Common myeloid progenitor, CD34-positive (primary cell): Measurements from ENCODE around the gene KSR2.
"Not testable (repeated sequence)": the region's sequence is repeated elsewhere in the genome, so short reads cannot be mapped to it uniquely, and the experiment has no call there.

ENCODE experiments used
- CTCF ChIA-PET: fragments of 350-600 bp; sonication (Branson Sonifier 250); formaldehyde crosslinking; loops from one replicate; lab custom pipeline; 2021; ENCODE audit warnings: antibody characterized with exemption; lab: Charles Lee
- POLR2A ChIA-PET: fragments of 350-600 bp; sonication (Branson Sonifier 250); formaldehyde crosslinking; loops from one replicate; lab custom pipeline; 2021; ENCODE audit warnings: antibody characterized with exemption; lab: Charles Lee
- DNase-seq, 3 donors: peaks; one replicate each; pipeline versions ENCODE4 v3.0.0 to v3.0.0-alpha.2; 2013
- H3K27ac ChIP-seq, 2 experiments: 1 replicate in 1 of 2; 2 replicates in 1 of 2; pipeline ENCODE4 v1.7.0; 2013; ENCODE audit warnings: inconsistent platforms in 2 of 2, low read length in 2 of 2, mild to moderate bottlenecking in 2 of 2, low read depth in 1 of 2, moderate library complexity in 1 of 2; ENCODE audit not compliant: severe bottlenecking in 2 of 2, insufficient read depth in 1 of 2, poor library complexity in 1 of 2
- H3K27me3 ChIP-seq, 5 experiments: replicated peaks in 2 of 5; 1 replicate in 3 of 5; 2 replicates in 2 of 5; pipeline versions ENCODE4 v1.6.1 to v1.7.0; 2013; ENCODE audit warnings: low read length in 4 of 5, mild to moderate bottlenecking in 2 of 5, moderate library complexity in 2 of 5, inconsistent platforms in 1 of 5; ENCODE audit not compliant: insufficient read depth in 5 of 5, control insufficient read depth in 4 of 5
- H3K36me3 ChIP-seq, 4 experiments: 1 replicate in 2 of 4; 2 replicates in 2 of 4; pipeline versions ENCODE4 v1.6.1 to v1.7.0; 2013; ENCODE audit warnings: low read length in 3 of 4, control low read depth in 1 of 4, mild to moderate bottlenecking in 1 of 4; ENCODE audit not compliant: control insufficient read depth in 4 of 4, insufficient read depth in 4 of 4
- H3K4me1 ChIP-seq, 4 experiments: 1 replicate in 3 of 4; 2 replicates in 1 of 4; pipeline versions ENCODE4 v1.6.1 to v1.7.1; 2013; ENCODE audit warnings: low read length in 3 of 4, mild to moderate bottlenecking in 3 of 4, control low read depth in 1 of 4, inconsistent platforms in 1 of 4, moderate library complexity in 1 of 4; ENCODE audit not compliant: control insufficient read depth in 4 of 4, insufficient read depth in 4 of 4; ENCODE audit errors: control extremely low read depth in 1 of 4
- H3K4me3 ChIP-seq, 7 experiments: 1 replicate in 4 of 7; 2 replicates in 3 of 7; pipeline versions ENCODE4 v1.5.1 to v1.7.0; 2013; ENCODE audit warnings: mild to moderate bottlenecking in 7 of 7, low read length in 6 of 7, moderate library complexity in 6 of 7, inconsistent platforms in 2 of 7, low read depth in 2 of 7, control low read depth in 1 of 7; ENCODE audit not compliant: insufficient read depth in 4 of 7, control insufficient read depth in 1 of 7; ENCODE audit errors: extremely low read depth in 1 of 7
- H3K9me3 ChIP-seq, 5 experiments: 1 replicate in 4 of 5; 2 replicates in 1 of 5; pipeline versions ENCODE4 v1.6.1 to v1.7.1; 2013; ENCODE audit warnings: low read length in 4 of 5, mild to moderate bottlenecking in 2 of 5, inconsistent platforms in 1 of 5, low read depth in 1 of 5, moderate library complexity in 1 of 5; ENCODE audit not compliant: control insufficient read depth in 4 of 5, insufficient read depth in 2 of 5; ENCODE audit errors: control extremely low read depth in 1 of 5
- WGBS: methylation state at CpG from one replicate; pipeline ENCODE4 v1.1.5; 2013; ENCODE audit not compliant: insufficient coverage; 5-methylcytosine and 5-hydroxymethylcytosine counted together

KSR2 gene

DNA sequence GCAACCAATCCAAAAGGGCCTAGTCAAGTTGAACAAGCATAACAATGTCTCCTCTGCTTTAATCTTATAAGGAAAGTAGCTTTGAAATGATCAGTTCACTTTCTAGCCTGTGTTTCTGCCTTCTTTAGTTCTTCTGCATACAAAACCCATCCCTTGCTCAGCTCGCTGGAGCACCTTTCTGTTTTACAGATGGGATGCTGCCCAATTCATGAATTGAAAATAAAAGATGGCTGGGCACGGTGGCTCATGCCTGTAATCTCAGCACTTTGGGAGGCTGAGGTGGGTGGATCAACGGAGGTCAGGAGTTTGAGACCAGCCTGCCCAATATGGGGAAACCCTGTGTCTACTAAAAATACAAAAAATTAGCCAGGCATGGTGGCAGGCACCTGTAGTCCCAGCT, 43.2 kb upstream of the KSR2 start:
- DNase-seq = no peak
- ChIA-PET CTCF (no interaction called here), POLR2A (no interaction called here)
- Histone ChIP-seq H3K4me1 (peaks cover 4 to 10% (median 6%) of the 10 kb centered on the region in 4 experiments), H3K9me3 (no peaks in the 10 kb centered on the region), H3K4me3 (no peak overlapping the region), H3K27ac (no peak overlapping the region), H3K36me3 (no peaks in the 10 kb centered on the region), H3K27me3 (peaks cover 0 to 4% (median 0%) of the 10 kb centered on the region in 5 experiments)
- WGBS = 93% methylated on average over 3 of the region's 3 CpGs

DNA sequence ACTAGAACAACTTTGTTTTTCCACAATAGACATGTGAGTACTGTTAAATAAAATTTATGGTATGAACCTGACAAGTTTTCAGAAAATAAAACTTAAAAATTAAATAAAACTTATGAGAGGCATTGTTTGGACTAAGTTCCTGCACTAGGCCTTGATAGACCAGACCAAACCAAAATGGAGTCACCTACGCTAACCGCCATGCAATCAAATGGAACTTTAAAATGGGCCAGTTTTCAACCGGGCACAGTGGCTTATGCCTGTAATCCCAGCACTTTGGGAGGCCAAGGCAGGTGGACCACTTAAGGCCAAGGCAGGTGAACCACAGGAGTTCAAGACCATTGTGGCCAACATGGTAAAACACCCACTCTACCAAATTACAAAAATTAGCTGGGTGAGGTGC, 42.6 kb upstream of the KSR2 start:
- WGBS = 100% methylated on average over 3 of the region's 3 CpGs
- CTCF ChIA-PET = no interaction called here

DNA sequence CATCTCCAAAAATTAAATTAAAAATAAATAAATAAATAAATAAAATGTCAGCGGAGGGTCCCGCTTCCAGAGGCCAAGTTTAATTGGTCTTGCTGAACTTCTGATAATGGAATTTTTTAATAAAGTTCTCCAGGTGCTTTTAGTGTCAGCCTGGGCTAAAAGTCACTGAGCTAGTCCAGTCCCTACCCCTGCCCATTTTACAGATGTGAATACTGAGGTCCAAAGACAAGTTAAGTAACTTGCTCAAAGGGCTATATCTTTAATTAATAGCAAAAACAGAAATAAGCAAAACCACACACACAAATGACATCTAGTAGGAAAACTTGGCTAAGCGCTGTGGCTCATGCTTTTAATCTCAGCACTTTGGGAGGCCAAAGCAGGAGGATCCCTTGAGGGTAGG, 42.1 kb upstream of the KSR2 start:
- POLR2A ChIA-PET = no interaction called here
- DNase-seq = no peak

More for the DNA sequence above, 42.6 kb upstream of the KSR2 start:
- H3K27ac ChIP-seq = no peak overlapping the region
- H3K4me3 ChIP-seq = no peak overlapping the region
- no peaks in the 10 kb centered on the region for H3K9me3 ChIP-seq
- POLR2A ChIA-PET = no interaction called here
- no peaks in the 10 kb centered on the region for H3K36me3 ChIP-seq
- H3K4me1 ChIP-seq = peaks cover 4 to 6% (median 5%) of the 10 kb centered on the region in 4 experiments
- peaks cover 0 to 4% (median 0%) of the 10 kb centered on the region in 5 experiments for H3K27me3 ChIP-seq
- DNase-seq = no peak

DNA sequence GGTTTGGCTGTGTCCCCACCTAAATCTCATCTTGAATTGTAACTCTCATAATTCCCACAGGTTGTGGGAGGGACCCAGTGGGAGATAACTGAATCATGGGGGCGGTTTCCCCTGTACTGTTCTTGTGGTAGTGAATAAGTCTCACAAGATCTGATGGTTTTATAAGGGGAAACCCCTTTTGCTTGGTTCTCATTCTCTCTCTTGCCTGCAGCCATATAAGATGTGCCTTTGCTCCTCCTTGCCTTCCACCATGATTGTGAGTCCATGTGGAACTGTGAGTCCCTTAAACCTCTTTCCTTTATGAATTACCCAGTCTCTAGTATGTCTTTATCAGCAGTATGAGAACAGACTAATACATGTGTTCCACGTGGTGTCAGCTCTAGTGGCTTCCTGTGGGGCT, 31.0 kb upstream of the KSR2 start:
- DNase-seq, H3K36me3 ChIP-seq, H3K27ac ChIP-seq, CTCF ChIA-PET, H3K4me1 ChIP-seq, H3K9me3 ChIP-seq, H3K4me3 ChIP-seq, H3K27me3 ChIP-seq, POLR2A ChIA-PET: not testable (repeated sequence)
- 56% methylated on average over 1 of the region's 2 CpGs for WGBS

More for the DNA sequence above, 42.1 kb upstream of the KSR2 start:
- CTCF ChIA-PET = no interaction called here
- H3K27me3 ChIP-seq = peaks cover 0 to 4% (median 0%) of the 10 kb centered on the region in 5 experiments
- H3K9me3 ChIP-seq = no peaks in the 10 kb centered on the region
- no peaks in the 10 kb centered on the region for H3K36me3 ChIP-seq
- no peak overlapping the region for H3K4me3 ChIP-seq
- WGBS = 100% methylated on average over 1 of the region's 3 CpGs
- H3K4me1 ChIP-seq = peaks cover 0 to 1% (median under 1%) of the 10 kb centered on the region in 4 experiments
- no peak overlapping the region for H3K27ac ChIP-seq

DNA sequence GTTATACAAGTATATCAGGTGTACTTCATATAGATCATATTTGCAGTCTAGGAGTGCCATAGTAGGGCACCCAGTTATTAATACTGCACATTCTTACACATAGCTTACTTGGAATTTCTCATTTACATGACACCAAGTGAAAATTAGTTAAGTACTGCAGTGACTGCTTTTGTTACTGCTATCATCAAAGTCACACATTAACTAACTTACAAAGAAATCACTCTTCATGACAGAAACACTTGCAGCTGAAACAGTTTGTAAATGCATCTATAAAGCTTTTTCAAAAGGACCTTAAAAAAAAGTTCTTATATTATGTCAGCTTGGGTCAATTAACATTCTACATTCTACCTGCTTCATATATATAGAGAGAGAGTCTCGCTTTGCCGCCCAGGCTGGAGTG, 29.9 kb upstream of the KSR2 start:
- DNase-seq = no peak
- Histone ChIP-seq H3K4me1 (no peaks in the 10 kb centered on the region), H3K27me3 (peaks cover 0 to 2% (median 0%) of the 10 kb centered on the region in 5 experiments), H3K36me3 (no peaks in the 10 kb centered on the region), H3K9me3 (peaks cover 0 to 4% (median 1%) of the 10 kb centered on the region in 5 experiments), H3K27ac (no peak overlapping the region), H3K4me3 (no peak overlapping the region)
- CTCF ChIA-PET = no interaction called here
- POLR2A ChIA-PET = no interaction called here
- WGBS = no CpG with 5 or more reads among the region's 2 CpGs

DNA sequence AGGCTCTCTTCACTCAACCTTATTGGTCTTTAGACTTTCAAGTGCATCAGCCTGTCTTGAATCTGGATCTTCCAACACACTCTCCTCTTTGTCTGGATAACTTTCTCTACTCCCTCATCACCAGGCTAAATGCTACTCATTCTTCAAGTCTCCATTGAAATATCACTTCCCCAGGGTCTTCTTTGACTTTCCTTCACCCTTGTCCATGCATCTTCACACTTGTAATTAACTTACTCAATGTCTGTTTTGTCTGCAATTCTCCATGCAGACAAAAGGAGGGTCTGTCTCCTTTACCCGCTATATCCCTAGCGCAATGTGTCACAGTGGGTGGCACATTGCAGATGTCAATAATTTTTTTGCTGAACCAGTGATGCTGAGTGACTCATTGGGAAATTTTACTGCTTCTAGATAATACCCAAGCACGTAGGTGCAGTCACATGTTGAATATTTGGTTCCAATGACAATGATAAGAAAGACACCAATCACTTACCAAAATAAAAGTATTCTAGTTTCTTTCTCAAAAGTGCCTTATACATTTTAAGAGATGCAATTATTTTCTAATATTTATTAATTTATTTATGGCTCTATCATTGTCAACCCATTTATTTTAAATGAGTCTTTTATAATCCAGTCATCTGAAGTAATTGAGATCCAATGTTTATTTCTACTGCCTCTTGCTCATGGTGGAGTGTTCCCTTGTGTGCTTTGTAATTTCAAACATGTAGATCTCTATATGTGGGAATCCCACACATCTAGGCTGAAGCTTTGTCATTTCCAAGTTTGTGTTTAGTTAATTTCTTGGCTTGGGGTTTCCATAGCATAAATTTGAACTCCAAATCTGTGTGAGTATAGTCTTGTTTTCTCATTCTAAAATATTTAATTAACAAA, 26.0 kb upstream of the KSR2 start:
- peaks cover 0 to 2% (median 0%) of the 10 kb centered on the region in 5 experiments for H3K27me3 ChIP-seq
- WGBS = 95% methylated on average over 2 of the region's 3 CpGs
- CTCF ChIA-PET = no interaction called here
- no peaks in the 10 kb centered on the region for H3K36me3 ChIP-seq
- H3K4me1 ChIP-seq = no peaks in the 10 kb centered on the region
- H3K9me3 ChIP-seq = peaks cover 0 to 4% (median 1%) of the 10 kb centered on the region in 5 experiments
- DNase-seq = no peak
- no peak overlapping the region for H3K4me3 ChIP-seq
- POLR2A ChIA-PET = no interaction called here
- no peak overlapping the region for H3K27ac ChIP-seq

DNA sequence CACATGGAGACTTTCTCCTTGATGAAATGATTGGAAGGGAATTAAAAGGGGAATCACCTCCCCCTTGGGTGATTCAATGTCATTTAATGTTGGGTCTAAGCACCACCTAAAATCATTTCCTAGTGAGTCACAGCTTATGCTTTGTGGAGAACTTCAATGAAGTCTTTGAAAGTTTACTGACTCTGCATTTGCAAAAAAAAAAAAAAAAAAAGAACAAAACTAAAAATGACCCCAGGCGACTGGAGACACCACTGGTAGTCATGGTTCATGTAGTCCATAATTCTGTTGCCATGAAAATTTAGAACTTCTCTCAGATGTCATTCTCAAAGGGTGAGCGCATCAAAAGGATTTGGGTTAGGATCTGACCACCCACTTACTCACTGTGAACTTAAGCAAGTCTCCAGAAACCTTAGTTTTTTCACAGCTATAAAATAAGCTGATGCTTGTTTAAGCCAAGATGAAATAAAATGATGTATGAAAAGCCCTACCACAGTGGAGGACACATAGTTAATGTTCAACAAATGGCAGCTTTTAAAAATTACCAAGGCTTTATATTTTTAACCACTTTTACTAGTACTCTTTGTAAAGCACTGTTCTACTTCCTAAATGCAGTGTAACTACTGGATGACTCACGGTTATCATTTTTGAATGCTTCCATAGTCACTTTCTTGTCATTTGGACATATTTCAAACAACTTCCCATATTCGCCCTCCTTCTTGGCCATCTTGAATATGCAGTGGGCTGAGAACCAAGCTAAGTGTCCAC, 18.1 kb upstream of the KSR2 start:
- ChIA-PET CTCF (no interaction called here), POLR2A (no interaction called here)
- H3K4me3 ChIP-seq = no peak overlapping the region
- peaks cover 0 to 10% (median 4%) of the 10 kb centered on the region in 5 experiments for H3K27me3 ChIP-seq
- H3K27ac ChIP-seq = no peak overlapping the region
- H3K4me1 ChIP-seq = no peaks in the 10 kb centered on the region
- no peak for DNase-seq
- peaks cover 0 to 2% (median 0%) of the 10 kb centered on the region in 5 experiments for H3K9me3 ChIP-seq
- no peaks in the 10 kb centered on the region for H3K36me3 ChIP-seq
- 100% methylated on average over 1 of the region's 4 CpGs for WGBS
